RWPE2 (cell line): ENCODE measurements around the gene AQP6.
"Not testable (repeated sequence)": the region's sequence is repeated elsewhere in the genome, so short reads cannot be mapped to it uniquely, and the experiment has no call there.

Experiments used
- ATAC-seq: fragments of 200-7000 bp; cut with Tn5 transposase; 3 replicates; pipeline ENCODE4 v1.9.1; 2021; ENCODE audit warnings: low read depth
- DNase-seq: peaks from one replicate; pipeline ENCODE4 v3.0.0-alpha.2; 2020; ENCODE audit warnings: low spot score
- H3K27ac ChIP-seq: fragments of 450-650 bp; 2 replicates; pipeline ENCODE4 v1.5.1; 2017; ENCODE audit warnings: mild to moderate bottlenecking; ENCODE audit not compliant: poor library complexity, severe bottlenecking
- H3K27me3 ChIP-seq: fragments of 250-450 bp; sonication (Bioruptor Pico); 2 replicates; pipeline ENCODE4 v1.5.1; 2021; ENCODE audit warnings: mild to moderate bottlenecking, moderate library complexity; ENCODE audit not compliant: insufficient read depth, poor library complexity, severe bottlenecking
- H3K36me3 ChIP-seq: fragments of 250-450 bp; sonication (Bioruptor Pico); 2 replicates; pipeline ENCODE4 v1.5.1; 2020; ENCODE audit warnings: low read depth, mild to moderate bottlenecking, moderate library complexity
- H3K4me1 ChIP-seq: fragments of 250-450 bp; sonication (Bioruptor Pico); 2 replicates; pipeline ENCODE4 v1.5.1; 2021; ENCODE audit warnings: mild to moderate bottlenecking, moderate library complexity; ENCODE audit not compliant: insufficient read depth, poor library complexity, severe bottlenecking
- H3K4me3 ChIP-seq: fragments of 250-450 bp; sonication (Bioruptor Pico); 2 replicates; pipeline ENCODE4 v1.5.1; 2021; ENCODE audit warnings: mild to moderate bottlenecking, moderate library complexity; ENCODE audit not compliant: severe bottlenecking
- H3K9me3 ChIP-seq: fragments of 250-450 bp; sonication (Bioruptor Pico); 2 replicates; pipeline ENCODE4 v1.5.1; 2021; ENCODE audit warnings: mild to moderate bottlenecking, moderate library complexity; ENCODE audit not compliant: severe bottlenecking
- CTCF ChIP-seq: fragments of 450-650 bp; IDR thresholded peaks from one replicate; pipeline ENCODE4 v1.5.1; 2017; ENCODE audit warnings: mild to moderate bottlenecking, moderate library complexity; ENCODE audit not compliant: poor library complexity, severe bottlenecking

AQP6 gene

GRCh38 chr12:49982246-49983087 is 9.7 kb downstream of the AQP6 start:
- ATAC-seq, result no peak
- Histone ChIP-seq H3K36me3 (no peaks in the 10 kb centered on the region; the same call in 1 of the 2 replicates), H3K27ac (no peak overlapping the region), H3K4me3 (no peak overlapping the region), H3K27me3 (no peaks in the 10 kb centered on the region), H3K9me3 (no peaks in the 10 kb centered on the region), H3K4me1 (peaks cover 4% of the 10 kb centered on the region)
- no peak for TF ChIP-seq CTCF
- DNase-seq, result no peak

GRCh38 chr12:49983892-49984291 is 11.1 kb downstream of the AQP6 start:
- Histone ChIP-seq H3K4me3 (no peak overlapping the region), H3K36me3 (peaks cover 9% of the 10 kb centered on the region), H3K27me3 (no peaks in the 10 kb centered on the region), H3K9me3 (no peaks in the 10 kb centered on the region), H3K4me1 (peaks cover 4% of the 10 kb centered on the region), H3K27ac (peak overlapping the region; percentile 15)
- DNase-seq (no peak), ATAC-seq (peak; percentile 92)
- TF ChIP-seq CTCF, result peak; percentile 7

GRCh38 chr12:49984476-49985359 is 12.0 kb downstream of the AQP6 start:
- Histone ChIP-seq H3K4me3 (no peak overlapping the region), H3K9me3 (no peaks in the 10 kb centered on the region), H3K36me3 (peaks cover 15% of the 10 kb centered on the region), H3K4me1 (peaks cover 4% of the 10 kb centered on the region), H3K27me3 (no peaks in the 10 kb centered on the region), H3K27ac (peak overlapping the region; percentile 15)
- no peak for DNase-seq
- peak; percentile 13; the same call in 1 of the 3 replicates for ATAC-seq
- no peak for TF ChIP-seq CTCF

GRCh38 chr12:49985981-49986380 is 13.2 kb downstream of the AQP6 start:
- H3K9me3 ChIP-seq, result no peaks in the 10 kb centered on the region
- no peak for DNase-seq
- peaks cover 4% of the 10 kb centered on the region for H3K4me1 ChIP-seq
- H3K27me3 ChIP-seq, result no peaks in the 10 kb centered on the region
- ATAC-seq, result no peak
- no peak overlapping the region for H3K27ac ChIP-seq
- no peak overlapping the region for H3K4me3 ChIP-seq
- TF ChIP-seq CTCF, result no peak
- H3K36me3 ChIP-seq, result peaks cover 27% of the 10 kb centered on the region

GRCh38 chr12:49986476-49986875 is 13.7 kb downstream of the AQP6 start:
- not testable (repeated sequence) for H3K9me3 ChIP-seq, ATAC-seq, DNase-seq, H3K27ac ChIP-seq, H3K4me3 ChIP-seq, H3K4me1 ChIP-seq, H3K27me3 ChIP-seq
- peaks cover 30% of the 10 kb centered on the region for H3K36me3 ChIP-seq
